OCI-LY1 (cell line): ENCODE results near the gene IGF2BP1.

Experiments
- EZH2 ChIP-seq: fragments of 200-600 bp; sonication (generic), shearing (Covaris generic); IDR thresholded peaks from 2 replicates; pipeline ENCODE4 v1.8.0; 2017; ENCODE audit warnings: borderline replicate concordance, mixed run types, mild to moderate bottlenecking, antibody characterized with exemption, low read length, moderate library complexity, mixed read lengths
- TF ChIP-seq, protein P1 (sequence below): fragments of 200-600 bp; sonication (generic), shearing (Covaris generic); IDR thresholded peaks from 2 replicates; pipeline ENCODE4 v1.5.1; 2017; ENCODE audit warnings: mild to moderate bottlenecking, antibody characterized with exemption, low read length, moderate library complexity, mixed read lengths

- TF ChIP-seq, protein P1, sequence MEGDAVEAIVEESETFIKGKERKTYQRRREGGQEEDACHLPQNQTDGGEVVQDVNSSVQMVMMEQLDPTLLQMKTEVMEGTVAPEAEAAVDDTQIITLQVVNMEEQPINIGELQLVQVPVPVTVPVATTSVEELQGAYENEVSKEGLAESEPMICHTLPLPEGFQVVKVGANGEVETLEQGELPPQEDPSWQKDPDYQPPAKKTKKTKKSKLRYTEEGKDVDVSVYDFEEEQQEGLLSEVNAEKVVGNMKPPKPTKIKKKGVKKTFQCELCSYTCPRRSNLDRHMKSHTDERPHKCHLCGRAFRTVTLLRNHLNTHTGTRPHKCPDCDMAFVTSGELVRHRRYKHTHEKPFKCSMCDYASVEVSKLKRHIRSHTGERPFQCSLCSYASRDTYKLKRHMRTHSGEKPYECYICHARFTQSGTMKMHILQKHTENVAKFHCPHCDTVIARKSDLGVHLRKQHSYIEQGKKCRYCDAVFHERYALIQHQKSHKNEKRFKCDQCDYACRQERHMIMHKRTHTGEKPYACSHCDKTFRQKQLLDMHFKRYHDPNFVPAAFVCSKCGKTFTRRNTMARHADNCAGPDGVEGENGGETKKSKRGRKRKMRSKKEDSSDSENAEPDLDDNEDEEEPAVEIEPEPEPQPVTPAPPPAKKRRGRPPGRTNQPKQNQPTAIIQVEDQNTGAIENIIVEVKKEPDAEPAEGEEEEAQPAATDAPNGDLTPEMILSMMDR, result no peak
- TF ChIP-seq EZH2, result no peak
Measured at GRCh38 chr17:49024523-49024922, 27.3 kb downstream of the IGF2BP1 start.
